Neural cell (in vitro differentiated cells): ENCODE measurements around the gene MIEN1. TPM values are rescaled to one million over a fixed set of nuclear protein-coding genes. Genes with fewer than 3 reads are reported as not detected.

Source experiments
- H2AFZ ChIP-seq: fragments of 200-600, 300-800 bp; sonication (generic), shearing (Covaris generic); 2 replicates; pipeline ENCODE4 v1.6.0; 2014; ENCODE audit warnings: low read depth, mild to moderate bottlenecking, antibody characterized with exemption, low read length, moderate library complexity
- H3F3A ChIP-seq: fragments of 200-600 bp; shearing (Covaris generic); 2 replicates; pipeline ENCODE4 v1.6.1; 2016; ENCODE audit warnings: mild to moderate bottlenecking, moderate library complexity, mixed read lengths, antibody characterized with exemption, low read length; ENCODE audit not compliant: insufficient read depth, poor library complexity, severe bottlenecking
- H3K27ac ChIP-seq: fragments of 200-600, 300-800 bp; sonication (generic), shearing (Covaris generic); 2 replicates; pipeline ENCODE4 v1.5.1; 2014; ENCODE audit warnings: mild to moderate bottlenecking, low read length, moderate library complexity
- H3K27me3 ChIP-seq: fragments of 300-800, 200-600 bp; sonication (generic), shearing (Covaris generic); 2 replicates; pipeline ENCODE4 v1.6.0; 2014; ENCODE audit warnings: mild to moderate bottlenecking, low read depth, low read length, moderate library complexity; ENCODE audit not compliant: insufficient read depth
- H3K36me3 ChIP-seq: fragments of 300-800, 200-600 bp; sonication (generic), shearing (Covaris generic); 2 replicates; pipeline ENCODE4 v1.5.1; 2014; ENCODE audit warnings: mild to moderate bottlenecking, antibody characterized with exemption, low read length, moderate library complexity; ENCODE audit not compliant: insufficient read depth
- H3K4me2 ChIP-seq: fragments of 300-800, 200-600 bp; sonication (generic), shearing (Covaris generic); 2 replicates; pipeline ENCODE4 v1.6.0; 2014; ENCODE audit warnings: mild to moderate bottlenecking, low read length
- H3K4me3 ChIP-seq: fragments of 300-800, 200-600 bp; sonication (generic), shearing (Covaris generic); 2 replicates; pipeline ENCODE4 v1.5.1; 2014; ENCODE audit warnings: mild to moderate bottlenecking, low read length, moderate library complexity
- H3K79me2 ChIP-seq: fragments of 200-600 bp; shearing (Covaris generic); replicated peaks from 2 replicates; pipeline ENCODE4 v1.6.0; 2014; ENCODE audit warnings: mild to moderate bottlenecking, low read length, moderate library complexity; ENCODE audit not compliant: insufficient read depth
- H3K9ac ChIP-seq: fragments of 300-800, 200-600 bp; sonication (generic), shearing (Covaris generic); 2 replicates; pipeline ENCODE4 v1.6.1; 2016; ENCODE audit warnings: mild to moderate bottlenecking, low read length, mixed read lengths
- H3K9me2 ChIP-seq: fragments of 200-600 bp; shearing (Covaris generic); 2 replicates; pipeline ENCODE4 v1.6.1; 2016; ENCODE audit warnings: mild to moderate bottlenecking, low read length, mixed read lengths; ENCODE audit not compliant: insufficient read depth
- H3K9me3 ChIP-seq: fragments of 200-600, 300-800 bp; sonication (generic), shearing (Covaris generic); 2 replicates; pipeline ENCODE4 v1.6.1; 2016; ENCODE audit warnings: mild to moderate bottlenecking, mixed run types, low read length, moderate library complexity, mixed read lengths
- H4K20me1 ChIP-seq: fragments of 200-600 bp; shearing (Covaris generic); 2 replicates; pipeline ENCODE4 v1.6.1; 2016; ENCODE audit warnings: mild to moderate bottlenecking, mixed run types; ENCODE audit not compliant: insufficient read depth
- CTCF ChIP-seq: fragments of 450-650 bp; IDR thresholded peaks from 2 replicates; pipeline ENCODE4 v1.5.1; 2014; ENCODE audit warnings: antibody characterized with exemption, mild to moderate bottlenecking, moderate library complexity; ENCODE audit not compliant: poor library complexity, severe bottlenecking
- EP300 ChIP-seq: fragments of 450-650 bp; conservative IDR thresholded peaks from 2 replicates; pipeline ENCODE4 v1.6.1; 2014; ENCODE audit warnings: antibody characterized with exemption, mild to moderate bottlenecking, moderate library complexity; ENCODE audit not compliant: poor library complexity, severe bottlenecking
- EZH2 ChIP-seq: fragments of 200-600, 300-800 bp; shearing (Covaris generic), sonication (generic); IDR thresholded peaks from 2 replicates; pipeline ENCODE4 v1.6.1; 2014; ENCODE audit warnings: antibody characterized with exemption, low read length, borderline replicate concordance, mild to moderate bottlenecking; ENCODE audit not compliant: insufficient read depth, poor library complexity, severe bottlenecking
- MXI1 ChIP-seq: fragments of 450-650 bp; conservative IDR thresholded peaks from 2 replicates; pipeline ENCODE4 v1.6.1; 2014; ENCODE audit warnings: antibody characterized with exemption, mild to moderate bottlenecking; ENCODE audit not compliant: poor library complexity, severe bottlenecking
- POLR2AphosphoS5 ChIP-seq: IDR thresholded peaks from 2 replicates; pipeline ENCODE4 v1.6.1; 2012
- RAD21 ChIP-seq: fragments of 450-650 bp; conservative IDR thresholded peaks from 2 replicates; pipeline ENCODE4 v1.6.1; 2014; ENCODE audit warnings: antibody characterized with exemption, mild to moderate bottlenecking, moderate library complexity
- REST ChIP-seq: IDR thresholded peaks from 2 replicates; pipeline ENCODE4 v1.6.1; 2012; ENCODE audit warnings: borderline replicate concordance
- SMC3 ChIP-seq: fragments of 450-650 bp; conservative IDR thresholded peaks from 2 replicates; pipeline ENCODE4 v1.6.1; 2014; ENCODE audit warnings: antibody characterized with exemption, mild to moderate bottlenecking, moderate library complexity; ENCODE audit not compliant: poor library complexity
- TAF1 ChIP-seq: IDR thresholded peaks from 2 replicates; pipeline ENCODE4 v1.6.1; 2012; ENCODE audit warnings: low read depth
- polyA plus RNA-seq: library from polyadenylated mRNA; depleted of rRNA; stranded (reverse); fragments of >200 nt; gene quantifications from 2 replicates; pipeline ENCODE4 v1.2.3, GENCODE V29; 2014

Gene MIEN1
- polyA plus RNA-seq, 1 donor from 2014 or later, result 106 TPM

GRCh38 chr17:39745335-39746144 lies 15.2 kb upstream of the MIEN1 start:
- H3K4me2 ChIP-seq, result no peak overlapping the region
- peaks cover 8% of the 10 kb centered on the region for H3K27me3 ChIP-seq
- H3K36me3 ChIP-seq, result no peaks in the 10 kb centered on the region
- H4K20me1 ChIP-seq, result no peaks in the 10 kb centered on the region
- no peak overlapping the region for H3K9ac ChIP-seq
- H3K9me2 ChIP-seq, result no peaks in the 10 kb centered on the region
- no peaks in the 10 kb centered on the region for H3K79me2 ChIP-seq
- H3F3A ChIP-seq, result no peaks in the 10 kb centered on the region
- no peaks in the 10 kb centered on the region for H3K9me3 ChIP-seq
- H2AFZ ChIP-seq, result no peak overlapping the region
- no peak overlapping the region for H3K27ac ChIP-seq
- TF ChIP-seq POLR2AphosphoS5, result no peak
- no peak for TF ChIP-seq TAF1
- TF ChIP-seq REST, result no peak
- TF ChIP-seq EP300, result no peak
- no peak for TF ChIP-seq SMC3
- no peak for TF ChIP-seq MXI1
- TF ChIP-seq CTCF, result no peak
- no peak overlapping the region for H3K4me3 ChIP-seq

GRCh38 chr17:39744836-39745215 lies 14.5 kb upstream of the MIEN1 start:
- H3K4me3 ChIP-seq, result no peak overlapping the region
- TF ChIP-seq EP300, result no peak
- TF ChIP-seq MXI1, result no peak
- TF ChIP-seq TAF1, result no peak
- TF ChIP-seq RAD21, result no peak
- TF ChIP-seq REST, result no peak
- TF ChIP-seq EZH2, result no peak
- TF ChIP-seq POLR2AphosphoS5, result no peak
- TF ChIP-seq CTCF, result no peak
- TF ChIP-seq SMC3, result no peak
- no peaks in the 10 kb centered on the region for H3K9me2 ChIP-seq
- H2AFZ ChIP-seq, result no peak overlapping the region
- no peaks in the 10 kb centered on the region for H3K36me3 ChIP-seq
- H3K4me2 ChIP-seq, result no peak overlapping the region
- H4K20me1 ChIP-seq, result no peaks in the 10 kb centered on the region
- no peak overlapping the region for H3K27ac ChIP-seq
- H3K9me3 ChIP-seq, result no peaks in the 10 kb centered on the region
- H3K79me2 ChIP-seq, result no peaks in the 10 kb centered on the region
- H3K9ac ChIP-seq, result no peak overlapping the region
- H3F3A ChIP-seq, result no peaks in the 10 kb centered on the region
- peaks cover 13% of the 10 kb centered on the region for H3K27me3 ChIP-seq
